Measurements from ENCODE around the gene UNC13B.

DNA sequence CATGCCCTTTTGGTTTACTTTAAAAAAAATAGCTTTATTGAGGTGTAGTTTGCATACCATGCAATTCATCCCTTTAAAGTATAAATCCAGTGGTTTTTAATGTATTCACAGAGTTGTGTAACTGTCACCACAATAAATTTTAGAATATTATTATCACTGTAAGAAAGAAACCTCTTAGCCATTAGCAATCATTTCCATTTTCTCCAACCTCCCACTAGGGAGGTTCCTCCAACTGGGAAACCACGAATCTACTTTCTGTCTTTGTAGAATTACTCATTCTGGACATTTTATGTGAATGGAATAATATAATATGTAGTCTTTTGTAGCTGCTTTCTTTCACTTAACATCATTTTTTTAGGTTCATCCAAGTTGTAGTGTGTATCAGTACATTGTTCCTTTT, 43.5 kb downstream of the UNC13B start:
- TF ChIP-seq POLR2A (IDR thresholded peaks at IDR 0.05; ENCODE audit: low read depth, low read length), result no peak
- TF ChIP-seq POLR2AphosphoS5 (IDR thresholded peaks at IDR 0.05; ENCODE audit: low read depth, low read length), result no peak
- no peak for TF ChIP-seq TAF1 (IDR thresholded peaks at IDR 0.05; ENCODE audit: borderline replicate concordance, low read depth, low read length)

Measured in GM12892 (cell line).